Mesenchymal stem cell (in vitro differentiated cells and primary cell): ENCODE measurements around the gene COQ4.

Experiments
- DNase-seq: peaks from one replicate; pipeline ENCODE4 v3.0.0-alpha.2; 2013
- H2AFZ ChIP-seq: one replicate; pipeline ENCODE4 v1.6.1; 2013; ENCODE audit warnings: low read depth, mild to moderate bottlenecking, control low read depth, inconsistent platforms, low read length, moderate library complexity
- H2AK5ac ChIP-seq: 2 replicates; pipeline ENCODE4 v1.6.1; 2013; ENCODE audit warnings: low read length, moderate library complexity, mild to moderate bottlenecking, inconsistent platforms; ENCODE audit not compliant: severe bottlenecking
- H2BK120ac ChIP-seq: one replicate; pipeline ENCODE4 v1.6.1; 2013; ENCODE audit warnings: low read depth, mild to moderate bottlenecking, inconsistent platforms, low read length, moderate library complexity
- H2BK12ac ChIP-seq, 2 experiments: one replicate each; pipeline ENCODE4 v1.6.1; 2013; ENCODE audit warnings: inconsistent platforms in 2 of 2, low read length in 2 of 2, mild to moderate bottlenecking in 2 of 2, moderate library complexity in 2 of 2, control low read depth in 1 of 2
- H2BK15ac ChIP-seq: one replicate; pipeline ENCODE4 v1.6.1; 2013; ENCODE audit warnings: mild to moderate bottlenecking, low read depth, inconsistent platforms; ENCODE audit not compliant: poor library complexity, severe bottlenecking
- H2BK5ac ChIP-seq: 2 replicates; pipeline ENCODE4 v1.6.1; 2013; ENCODE audit warnings: low read depth, mild to moderate bottlenecking, low read length, control low read depth, inconsistent platforms; ENCODE audit not compliant: poor library complexity, severe bottlenecking
- H3K14ac ChIP-seq, 2 experiments: one replicate each; pipeline ENCODE4 v1.6.1; 2013; ENCODE audit warnings: inconsistent platforms in 2 of 2, low read length in 2 of 2, control low read depth in 1 of 2, mild to moderate bottlenecking in 1 of 2, moderate library complexity in 1 of 2
- H3K18ac ChIP-seq, 2 experiments: one replicate each; pipeline ENCODE4 v1.6.1; 2013; ENCODE audit warnings: inconsistent platforms in 2 of 2, low read length in 2 of 2, control low read depth in 1 of 2, low read depth in 1 of 2, mild to moderate bottlenecking in 1 of 2
- H3K23ac ChIP-seq, 2 experiments: one replicate each; pipeline ENCODE4 v1.6.1; 2013; ENCODE audit warnings: inconsistent platforms in 2 of 2, low read length in 2 of 2, mild to moderate bottlenecking in 2 of 2, moderate library complexity in 2 of 2, control low read depth in 1 of 2
- H3K27ac ChIP-seq: 2 replicates; pipeline ENCODE4 v1.5.1; 2013; ENCODE audit warnings: mild to moderate bottlenecking, moderate library complexity, low read length, control low read depth, inconsistent platforms; ENCODE audit not compliant: poor library complexity, severe bottlenecking
- H3K27me3 ChIP-seq, 2 experiments: 2 replicates each; pipeline versions ENCODE4 v1.6.1 to v1.7.0; 2013; ENCODE audit warnings: low read length in 2 of 2, mild to moderate bottlenecking in 2 of 2, moderate library complexity in 2 of 2, control low read depth in 1 of 2, inconsistent platforms in 1 of 2; ENCODE audit not compliant: control insufficient read depth in 1 of 2, insufficient read depth in 1 of 2
- H3K36me3 ChIP-seq, 2 experiments: 2 replicates each; pipeline versions ENCODE4 v1.6.1 to v1.7.0; 2013; ENCODE audit warnings: low read length in 2 of 2, control low read depth in 1 of 2, inconsistent platforms in 1 of 2, low read depth in 1 of 2, mild to moderate bottlenecking in 1 of 2; ENCODE audit not compliant: insufficient read depth in 2 of 2, control insufficient read depth in 1 of 2
- H3K4ac ChIP-seq, 2 experiments: one replicate each; pipeline ENCODE4 v1.6.1; 2013; ENCODE audit warnings: inconsistent platforms in 2 of 2, low read length in 2 of 2, mild to moderate bottlenecking in 2 of 2, moderate library complexity in 2 of 2, control low read depth in 1 of 2, low read depth in 1 of 2
- H3K4me1 ChIP-seq: 2 replicates; pipeline ENCODE4 v1.6.1; 2013; ENCODE audit warnings: low read depth, low read length, control low read depth; ENCODE audit not compliant: control insufficient read depth, insufficient read depth
- H3K4me2 ChIP-seq: 2 replicates; pipeline ENCODE4 v1.6.1; 2013; ENCODE audit warnings: low read length, mild to moderate bottlenecking, inconsistent platforms; ENCODE audit not compliant: poor library complexity, severe bottlenecking
- H3K4me3 ChIP-seq, 2 experiments: 2 replicates each; pipeline versions ENCODE4 v1.5.1 to v1.7.0; 2013; ENCODE audit warnings: low read length in 2 of 2, mild to moderate bottlenecking in 2 of 2, control low read depth in 1 of 2, low read depth in 1 of 2; ENCODE audit not compliant: insufficient read depth in 1 of 2
- H3K79me1 ChIP-seq: replicated peaks from 2 replicates; pipeline ENCODE4 v1.6.1; 2013; ENCODE audit warnings: mild to moderate bottlenecking, control low read depth, low read length, inconsistent platforms; ENCODE audit not compliant: poor library complexity, severe bottlenecking
- H3K9ac ChIP-seq: 2 replicates; pipeline ENCODE4 v1.7.0; 2013; ENCODE audit warnings: mild to moderate bottlenecking, low read length, moderate library complexity
- H3K9me3 ChIP-seq: 2 replicates; pipeline ENCODE4 v1.7.0; 2013; ENCODE audit warnings: mild to moderate bottlenecking, low read length; ENCODE audit not compliant: control insufficient read depth
- H4K8ac ChIP-seq: one replicate; pipeline ENCODE4 v1.6.1; 2013; ENCODE audit warnings: inconsistent platforms, mild to moderate bottlenecking, low read length, moderate library complexity
- H4K91ac ChIP-seq: one replicate; pipeline ENCODE4 v1.6.1; 2013; ENCODE audit warnings: mild to moderate bottlenecking, low read length, inconsistent platforms
- WGBS: methylation state at CpG from one replicate; pipeline ENCODE4 v1.1.7; 2013; ENCODE audit warnings: mixed read lengths; 5-methylcytosine and 5-hydroxymethylcytosine counted together

COQ4 gene

DNA sequence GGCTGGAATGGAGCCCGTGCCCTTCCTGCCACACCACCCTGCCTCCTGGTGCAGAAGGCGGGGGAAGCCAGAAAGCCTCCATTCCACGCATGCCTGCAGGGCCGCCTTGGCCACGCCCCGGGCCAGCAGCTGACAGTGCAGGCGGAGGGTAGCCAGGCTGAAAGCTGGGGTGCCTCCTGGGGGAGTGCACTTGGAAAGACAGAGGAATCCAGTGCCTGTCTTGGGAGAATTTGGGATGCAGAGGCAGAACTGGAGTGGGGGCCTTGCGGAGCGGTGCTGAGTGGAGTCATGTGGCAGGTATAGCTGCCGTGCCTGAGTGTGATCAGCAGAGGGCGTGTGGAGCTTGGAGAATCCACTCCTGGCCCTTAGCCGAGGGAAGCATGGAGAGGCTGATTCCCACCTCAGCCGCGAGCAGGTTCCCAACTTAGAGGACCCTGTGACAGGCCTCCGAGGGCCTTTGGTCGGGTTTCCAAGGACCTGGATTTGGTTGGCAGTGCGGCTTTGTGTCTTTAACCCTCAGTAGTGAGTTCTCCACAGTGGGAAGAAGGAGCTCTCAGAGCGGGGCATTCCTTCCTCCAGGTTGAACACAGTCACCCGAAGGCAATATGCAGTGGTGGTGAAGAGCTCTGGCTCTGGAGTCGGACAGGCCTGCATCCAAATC lies 39.5 kb downstream of the COQ4 start:
- Histone ChIP-seq H3K27me3 (no peaks in the 10 kb centered on the region), H4K8ac (peak overlapping the region; percentile 94), H2AFZ (peak overlapping the region; percentile 79), H4K91ac (no peak overlapping the region), H3K9ac (peak overlapping the region; percentile 62), H3K18ac (peak overlapping the region; percentile 61 to 75), H3K27ac (peak overlapping the region; percentile 50), H3K79me1 (no peaks in the 10 kb centered on the region), H2AK5ac (no peak overlapping the region), H3K4me1 (peaks cover 17% of the 10 kb centered on the region), H3K36me3 (peaks cover 6 to 22% of the 10 kb centered on the region in 2 experiments), H2BK12ac (no peak overlapping the region), H3K23ac (no peak overlapping the region), H3K9me3 (no peaks in the 10 kb centered on the region), H2BK5ac (peak overlapping the region; percentile 25), H3K4me3 (peak overlapping the region in 1 of 2 experiments; percentile 68), H3K14ac (no peak overlapping the region), H2BK120ac (peak overlapping the region; percentile 75), H2BK15ac (peak overlapping the region; percentile 52), H3K4ac (peak overlapping the region; percentile 29 to 78), H3K4me2 (peak overlapping the region; percentile 65)
- WGBS, result 20% methylated on average over 20 of the region's 20 CpGs
- peak; percentile 84 for DNase-seq

DNA sequence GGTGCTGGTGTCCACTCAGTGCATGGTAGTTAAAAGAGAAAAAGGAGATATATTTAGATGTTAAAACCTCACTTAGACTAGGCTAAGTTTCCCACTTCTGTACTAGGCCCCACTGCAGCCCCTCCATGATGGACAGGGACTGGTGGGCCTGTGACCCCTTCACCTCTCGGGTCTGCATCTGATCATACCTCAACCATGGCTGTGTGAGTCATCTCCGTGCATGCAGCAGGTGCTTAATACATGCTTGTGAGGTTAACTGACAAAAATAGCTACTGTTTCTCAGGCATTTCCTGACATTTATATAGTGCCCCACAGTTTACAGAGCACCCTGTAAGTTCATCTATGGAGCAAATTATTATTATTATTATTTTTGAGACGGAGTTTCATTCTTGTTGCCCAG lies 40.1 kb downstream of the COQ4 start:
- H3K4me3 ChIP-seq, result no peak overlapping the region
- no peaks in the 10 kb centered on the region for H3K79me1 ChIP-seq
- H2BK120ac ChIP-seq, result no peak overlapping the region
- H3K18ac ChIP-seq, result no peak overlapping the region
- no peak overlapping the region for H3K4ac ChIP-seq
- peak overlapping the region; percentile 62 for H3K9ac ChIP-seq
- no peak overlapping the region for H2BK5ac ChIP-seq
- no peak overlapping the region for H3K23ac ChIP-seq
- H3K4me1 ChIP-seq, result peaks cover 17% of the 10 kb centered on the region
- no peak overlapping the region for H4K91ac ChIP-seq
- WGBS, result 87% methylated on average over 3 of the region's 3 CpGs
- H2BK12ac ChIP-seq, result no peak overlapping the region
- H3K36me3 ChIP-seq, result peaks cover 3 to 16% of the 10 kb centered on the region in 2 experiments
- H2AFZ ChIP-seq, result no peak overlapping the region
- peak overlapping the region; percentile 73 for H4K8ac ChIP-seq
- no peaks in the 10 kb centered on the region for H3K9me3 ChIP-seq
- H2AK5ac ChIP-seq, result no peak overlapping the region
- no peak for DNase-seq
- no peak overlapping the region for H3K4me2 ChIP-seq
- no peak overlapping the region for H3K14ac ChIP-seq
- H2BK15ac ChIP-seq, result no peak overlapping the region
- no peak overlapping the region for H3K27ac ChIP-seq
- H3K27me3 ChIP-seq, result no peaks in the 10 kb centered on the region

- no peak overlapping the region for H2BK12ac ChIP-seq
- H3K27me3 ChIP-seq, result no peaks in the 10 kb centered on the region
- H3K79me1 ChIP-seq, result peaks cover 3% of the 10 kb centered on the region
- DNase-seq, result no peak
- no peak overlapping the region for H3K27ac ChIP-seq
- peaks cover 17% of the 10 kb centered on the region for H3K4me1 ChIP-seq
- H2BK5ac ChIP-seq, result no peak overlapping the region
- H3K9ac ChIP-seq, result peak overlapping the region; percentile 77
- no peak overlapping the region for H2BK15ac ChIP-seq
- H4K91ac ChIP-seq, result no peak overlapping the region
- H3K18ac ChIP-seq, result no peak overlapping the region
- no peak overlapping the region for H3K4me3 ChIP-seq
- H4K8ac ChIP-seq, result no peak overlapping the region
- no peak overlapping the region for H2BK120ac ChIP-seq
- no peak overlapping the region for H3K23ac ChIP-seq
- no peak overlapping the region for H3K4ac ChIP-seq
- no peak overlapping the region for H3K4me2 ChIP-seq
- peaks cover 0 to 4% of the 10 kb centered on the region in 2 experiments for H3K36me3 ChIP-seq
- H2AFZ ChIP-seq, result no peak overlapping the region
- no peak overlapping the region for H2AK5ac ChIP-seq
- H3K14ac ChIP-seq, result no peak overlapping the region
- WGBS, result 95% methylated on average over 2 of the region's 4 CpGs
- no peaks in the 10 kb centered on the region for H3K9me3 ChIP-seq
Measured at GRCh38 chr9:128365525-128365924, 42.9 kb downstream of the COQ4 start.

GRCh38 chr9:128369024-128369706 lies 46.5 kb downstream of the COQ4 start:
- Histone ChIP-seq H2AFZ (no peak overlapping the region), H3K9ac (no peak overlapping the region), H3K27ac (no peak overlapping the region), H3K27me3 (no peaks in the 10 kb centered on the region), H4K91ac (no peak overlapping the region), H3K4ac (no peak overlapping the region), H2BK5ac (no peak overlapping the region), H3K4me2 (no peak overlapping the region), H4K8ac (no peak overlapping the region), H3K79me1 (peaks cover 12% of the 10 kb centered on the region), H2BK120ac (no peak overlapping the region), H2AK5ac (no peak overlapping the region), H2BK12ac (no peak overlapping the region), H3K23ac (no peak overlapping the region), H3K36me3 (peaks cover 0 to 3% of the 10 kb centered on the region in 2 experiments), H3K18ac (no peak overlapping the region), H3K4me3 (no peak overlapping the region), H2BK15ac (no peak overlapping the region), H3K4me1 (peaks cover 12% of the 10 kb centered on the region), H3K14ac (no peak overlapping the region), H3K9me3 (no peaks in the 10 kb centered on the region)
- no peak for DNase-seq
- WGBS, result 96% methylated on average over 8 of the region's 9 CpGs
